HCT116 (cell line): ENCODE results near the gene NOP14. TPM values are rescaled to one million over a fixed set of nuclear protein-coding genes. Genes with fewer than 3 reads are reported as not detected.

ENCODE experiments used
- ATAC-seq: fragments of 200-7000 bp; cut with Tn5 transposase; 2 replicates; pipeline ENCODE4 v1.9.1; 2020; ENCODE audit warnings: mild to moderate bottlenecking, moderate library complexity
- BruUV-seq: library from RNA; stranded (reverse); fragments of 400-500 nt; replicated peaks from 2 replicates; lab custom pipeline; 2021; lab: Mats Ljungman, UMichigan
- CTCF ChIA-PET: fragments of 300-600 bp; sonication (Branson Sonifier 250); formaldehyde crosslinking; loops from one replicate; lab custom pipeline; 2021; ENCODE audit warnings: antibody characterized with exemption; lab: Charles Lee
- POLR2A ChIA-PET: fragments of 300-600, 350-600 bp; sonication (Branson Sonifier 250); formaldehyde crosslinking; loops from one replicate; lab custom pipeline; 2021; ENCODE audit warnings: antibody characterized with exemption; lab: Charles Lee
- RAD21 ChIA-PET, 2 experiments: fragments of 300-600 bp; sonication (Branson Sonifier 250); formaldehyde crosslinking; loops; one replicate each; lab custom pipeline; 2023; ENCODE audit warnings: low total read pairs in 2 of 2; ENCODE audit not compliant: uncharacterized antibody in 2 of 2, unreplicated experiment in 2 of 2, low non-redundant PET in 1 of 2; lab: Charles Lee
- DNase-seq: peaks from one replicate; pipeline ENCODE4 v3.0.0-alpha.2; 2010; ENCODE audit warnings: low read depth, low spot score
- H2AFZ ChIP-seq: fragments of 200-600 bp; shearing (Covaris generic), sonication (generic); 2 replicates; pipeline ENCODE4 v1.6.1; 2017; ENCODE audit warnings: low read depth, mixed run types, mixed read lengths, antibody characterized with exemption, low read length; ENCODE audit not compliant: poor library complexity, severe bottlenecking
- H3K27ac ChIP-seq: 2 replicates; pipeline ENCODE4 v1.5.1; 2012; ENCODE audit warnings: low read depth, low read length
- H3K27me3 ChIP-seq: fragments of 200-600 bp; sonication (generic); 2 replicates; pipeline ENCODE4 v1.6.1; 2016; ENCODE audit warnings: mixed run types, low read length, mixed read lengths; ENCODE audit not compliant: insufficient read depth
- H3K36me3 ChIP-seq, 2 experiments: fragments of 200-500 bp in 1 of 2; fragments of 200-600 bp in 1 of 2; sonication (Bioruptor generic) in 1 of 2; sonication (generic) in 1 of 2; 2 replicates each; pipeline versions ENCODE4 v1.5.1 to v1.6.1; 2014 to 2016; ENCODE audit warnings: low read length in 2 of 2, inconsistent platforms in 1 of 2, mixed read lengths in 1 of 2, mixed run types in 1 of 2; ENCODE audit not compliant: insufficient read depth in 2 of 2, control insufficient read depth in 1 of 2
- H3K4me1 ChIP-seq, 2 experiments: fragments of 200-600 bp in 1 of 2; sonication (generic) in 1 of 2; 2 replicates each; pipeline versions ENCODE4 v1.5.1 to v1.6.1; 2012 to 2017; ENCODE audit warnings: low read length in 2 of 2, inconsistent platforms in 1 of 2, mild to moderate bottlenecking in 1 of 2, mixed read lengths in 1 of 2, mixed run types in 1 of 2, moderate library complexity in 1 of 2; ENCODE audit not compliant: insufficient read depth in 2 of 2, control insufficient read depth in 1 of 2
- H3K4me2 ChIP-seq: fragments of 200-600 bp; sonication (generic); 2 replicates; pipeline ENCODE4 v1.6.1; 2017; ENCODE audit warnings: mixed run types, low read length, mixed read lengths
- H3K4me3 ChIP-seq, 2 experiments: fragments of 200-600 bp in 1 of 2; sonication (generic) in 1 of 2; replicated peaks in 1 of 2; 2 replicates each; pipeline ENCODE4 v1.5.1; 2011 to 2016; ENCODE audit warnings: low read length in 2 of 2, control low read depth in 1 of 2, low read depth in 1 of 2, mild to moderate bottlenecking in 1 of 2, mixed read lengths in 1 of 2, mixed run types in 1 of 2
- H3K79me2 ChIP-seq: fragments of 200-600 bp; sonication (generic); 2 replicates; pipeline ENCODE4 v1.6.1; 2017; ENCODE audit warnings: mild to moderate bottlenecking, mixed run types, low read length, moderate library complexity, mixed read lengths; ENCODE audit not compliant: insufficient read depth
- H3K9ac ChIP-seq: fragments of 200-600 bp; sonication (generic); 2 replicates; pipeline ENCODE4 v1.6.1; 2016; ENCODE audit warnings: low read length, mixed read lengths
- H3K9me2 ChIP-seq: fragments of 200-600 bp; sonication (generic), shearing (Covaris generic); 2 replicates; pipeline ENCODE4 v1.6.1; 2017; ENCODE audit warnings: mixed run types, mild to moderate bottlenecking, moderate library complexity; ENCODE audit not compliant: insufficient read depth
- H3K9me3 ChIP-seq, 2 experiments: fragments of 200-500 bp in 1 of 2; fragments of 200-600 bp in 1 of 2; sonication (Bioruptor generic) in 1 of 2; sonication (generic) in 1 of 2; 2 replicates each; pipeline ENCODE4 v1.6.1; 2014 to 2017; ENCODE audit warnings: low read length in 2 of 2, mixed read lengths in 2 of 2, inconsistent platforms in 1 of 2, low read depth in 1 of 2, mild to moderate bottlenecking in 1 of 2, mixed run types in 1 of 2, moderate library complexity in 1 of 2; ENCODE audit not compliant: control insufficient read depth in 1 of 2, insufficient read depth in 1 of 2
- H4K20me1 ChIP-seq: fragments of 200-600 bp; sonication (generic), shearing (Covaris generic); 2 replicates; pipeline ENCODE4 v1.6.1; 2017; ENCODE audit warnings: mixed run types, mild to moderate bottlenecking, moderate library complexity; ENCODE audit not compliant: insufficient read depth
- CBX3 ChIP-seq: IDR thresholded peaks from 2 replicates; pipeline ENCODE4 v1.6.1; 2012; ENCODE audit warnings: low read depth
- CEBPB ChIP-seq: IDR thresholded peaks from 2 replicates; pipeline ENCODE4 v1.6.1; 2012; ENCODE audit warnings: low read depth
- FOSL1 ChIP-seq: IDR thresholded peaks from 2 replicates; pipeline ENCODE4 v1.6.1; 2012; ENCODE audit warnings: low read depth
- POLR2A ChIP-seq: IDR thresholded peaks from 2 replicates; pipeline ENCODE4 v1.7.0; 2011; ENCODE audit warnings: borderline replicate concordance; ENCODE audit not compliant: insufficient read depth, insufficient read length; ENCODE audit errors: extremely low read depth
- POLR2AphosphoS5 ChIP-seq: IDR thresholded peaks from 2 replicates; pipeline ENCODE4 v1.6.1; 2011; ENCODE audit warnings: mild to moderate bottlenecking, low read depth, low read length, moderate library complexity
- RAD21 ChIP-seq: IDR thresholded peaks from 2 replicates; pipeline ENCODE4 v1.6.1; 2012; ENCODE audit warnings: low read depth, mild to moderate bottlenecking
- SIN3A ChIP-seq: IDR thresholded peaks from 2 replicates; pipeline ENCODE4 v1.6.1; 2012; ENCODE audit warnings: low read depth
- SP1 ChIP-seq: IDR thresholded peaks from 2 replicates; pipeline ENCODE4 v1.6.1; 2012; ENCODE audit warnings: low read depth
- TCF7L2 ChIP-seq: IDR thresholded peaks from 2 replicates; pipeline ENCODE4 v1.7.0; 2011; ENCODE audit warnings: borderline replicate concordance, inconsistent platforms; ENCODE audit not compliant: insufficient read depth, insufficient read length; ENCODE audit errors: extremely low read depth
- YY1 ChIP-seq: IDR thresholded peaks from 2 replicates; pipeline ENCODE4 v1.6.1; 2011; ENCODE audit warnings: low read length, low read depth, moderate library complexity, mild to moderate bottlenecking; ENCODE audit not compliant: insufficient replicate concordance; ENCODE audit errors: extremely low read depth
- ZFX ChIP-seq: fragments of 450-650 bp; IDR thresholded peaks from 2 replicates; pipeline ENCODE4 v1.6.1; 2017
- ZNF274 ChIP-seq: fragments of 200-500 bp; sonication (Bioruptor generic); IDR thresholded peaks from 2 replicates; pipeline ENCODE4 v1.6.1; 2014; ENCODE audit warnings: mild to moderate bottlenecking, low read depth, low read length, inconsistent platforms
- intact Hi-C: fragments of 100-400 bp; cut with micrococcal nuclease; formaldehyde crosslinking; loops from 2 replicates; pipeline ENCODE4 v1.10.0; 2022
- total RNA-seq: library from RNA; stranded (reverse); gene quantifications from one replicate; pipeline ENCODE4 v1.2.1, GENCODE V29; 2021; ENCODE audit not compliant: unreplicated experiment
- TF ChIP-seq, protein P1 (sequence below): IDR thresholded peaks from 2 replicates; pipeline ENCODE4 v1.6.1; 2012; ENCODE audit warnings: low read depth
- TF ChIP-seq, protein P2 (sequence below), 3 experiments: fragments of 200-600 bp in 1 of 3; sonication (generic) in 1 of 3; IDR thresholded peaks in 2 of 3; conservative IDR thresholded peaks in 1 of 3; 2 replicates each; pipeline ENCODE4 v1.5.1; 2012 to 2017; ENCODE audit warnings: low read depth in 2 of 3, low read length in 2 of 3, antibody characterized with exemption in 1 of 3, borderline replicate concordance in 1 of 3, control low read depth in 1 of 3, mild to moderate bottlenecking in 1 of 3, mixed read lengths in 1 of 3, mixed run types in 1 of 3, moderate library complexity in 1 of 3; ENCODE audit not compliant: insufficient read depth in 1 of 3
- TF ChIP-seq, protein P3 (sequence below): IDR thresholded peaks from 2 replicates; pipeline ENCODE4 v1.6.1; 2011; ENCODE audit warnings: mild to moderate bottlenecking, low read length, moderate library complexity; ENCODE audit not compliant: insufficient replicate concordance; ENCODE audit errors: extremely low read depth
- TF ChIP-seq, protein P4 (sequence below): IDR thresholded peaks from 2 replicates; pipeline ENCODE4 v1.6.1; 2012
- TF ChIP-seq, protein P5 (sequence below): IDR thresholded peaks from 2 replicates; pipeline ENCODE4 v1.6.1; 2012

Gene NOP14
- total RNA-seq, 1 experiment from 2014 or later = 67.3 TPM

DNA sequence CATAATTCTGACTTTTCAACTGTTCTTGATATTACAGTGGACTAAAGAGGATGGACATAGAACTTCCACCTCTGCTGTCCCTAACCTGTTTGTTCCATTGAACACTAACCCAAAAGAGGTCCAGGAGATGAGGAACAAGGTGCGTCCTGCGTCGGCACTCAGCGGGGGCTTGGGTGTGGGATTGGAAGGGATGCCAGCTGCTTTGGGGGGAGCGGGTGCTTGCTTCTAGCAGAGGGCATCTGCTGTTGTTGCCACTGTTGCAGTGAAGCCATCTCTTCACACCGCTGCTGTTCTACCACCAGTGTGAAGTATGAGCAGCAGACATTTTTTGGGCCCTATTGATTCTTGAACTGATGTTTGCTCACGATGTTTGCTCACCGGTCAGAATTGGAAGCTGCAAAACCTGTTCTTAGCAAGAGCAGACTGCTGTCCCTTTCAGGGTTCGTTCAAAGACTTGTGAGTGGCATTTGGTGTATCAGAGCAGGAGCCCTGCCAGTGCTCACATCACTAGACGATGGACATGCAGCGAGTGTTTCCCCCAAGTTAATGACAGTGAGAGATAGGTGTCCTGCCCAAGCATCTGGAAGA is 55.4 kb downstream of the NOP14 start:
- Histone ChIP-seq H3K79me2 (no peaks in the 10 kb centered on the region), H2AFZ (no peak overlapping the region), H3K27ac (no peak overlapping the region), H3K4me2 (no peak overlapping the region), H3K4me1 (no peaks in the 10 kb centered on the region), H3K4me3 (no peak overlapping the region), H3K9me3 (no peaks in the 10 kb centered on the region), H3K27me3 (no peaks in the 10 kb centered on the region), H3K36me3 (peaks cover 30 to 34% of the 10 kb centered on the region in 2 experiments), H3K9me2 (no peaks in the 10 kb centered on the region), H4K20me1 (no peaks in the 10 kb centered on the region), H3K9ac (no peak overlapping the region)
- TF ChIP-seq, protein P1, sequence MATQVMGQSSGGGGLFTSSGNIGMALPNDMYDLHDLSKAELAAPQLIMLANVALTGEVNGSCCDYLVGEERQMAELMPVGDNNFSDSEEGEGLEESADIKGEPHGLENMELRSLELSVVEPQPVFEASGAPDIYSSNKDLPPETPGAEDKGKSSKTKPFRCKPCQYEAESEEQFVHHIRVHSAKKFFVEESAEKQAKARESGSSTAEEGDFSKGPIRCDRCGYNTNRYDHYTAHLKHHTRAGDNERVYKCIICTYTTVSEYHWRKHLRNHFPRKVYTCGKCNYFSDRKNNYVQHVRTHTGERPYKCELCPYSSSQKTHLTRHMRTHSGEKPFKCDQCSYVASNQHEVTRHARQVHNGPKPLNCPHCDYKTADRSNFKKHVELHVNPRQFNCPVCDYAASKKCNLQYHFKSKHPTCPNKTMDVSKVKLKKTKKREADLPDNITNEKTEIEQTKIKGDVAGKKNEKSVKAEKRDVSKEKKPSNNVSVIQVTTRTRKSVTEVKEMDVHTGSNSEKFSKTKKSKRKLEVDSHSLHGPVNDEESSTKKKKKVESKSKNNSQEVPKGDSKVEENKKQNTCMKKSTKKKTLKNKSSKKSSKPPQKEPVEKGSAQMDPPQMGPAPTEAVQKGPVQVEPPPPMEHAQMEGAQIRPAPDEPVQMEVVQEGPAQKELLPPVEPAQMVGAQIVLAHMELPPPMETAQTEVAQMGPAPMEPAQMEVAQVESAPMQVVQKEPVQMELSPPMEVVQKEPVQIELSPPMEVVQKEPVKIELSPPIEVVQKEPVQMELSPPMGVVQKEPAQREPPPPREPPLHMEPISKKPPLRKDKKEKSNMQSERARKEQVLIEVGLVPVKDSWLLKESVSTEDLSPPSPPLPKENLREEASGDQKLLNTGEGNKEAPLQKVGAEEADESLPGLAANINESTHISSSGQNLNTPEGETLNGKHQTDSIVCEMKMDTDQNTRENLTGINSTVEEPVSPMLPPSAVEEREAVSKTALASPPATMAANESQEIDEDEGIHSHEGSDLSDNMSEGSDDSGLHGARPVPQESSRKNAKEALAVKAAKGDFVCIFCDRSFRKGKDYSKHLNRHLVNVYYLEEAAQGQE = no peak
- TF ChIP-seq, protein P2, sequence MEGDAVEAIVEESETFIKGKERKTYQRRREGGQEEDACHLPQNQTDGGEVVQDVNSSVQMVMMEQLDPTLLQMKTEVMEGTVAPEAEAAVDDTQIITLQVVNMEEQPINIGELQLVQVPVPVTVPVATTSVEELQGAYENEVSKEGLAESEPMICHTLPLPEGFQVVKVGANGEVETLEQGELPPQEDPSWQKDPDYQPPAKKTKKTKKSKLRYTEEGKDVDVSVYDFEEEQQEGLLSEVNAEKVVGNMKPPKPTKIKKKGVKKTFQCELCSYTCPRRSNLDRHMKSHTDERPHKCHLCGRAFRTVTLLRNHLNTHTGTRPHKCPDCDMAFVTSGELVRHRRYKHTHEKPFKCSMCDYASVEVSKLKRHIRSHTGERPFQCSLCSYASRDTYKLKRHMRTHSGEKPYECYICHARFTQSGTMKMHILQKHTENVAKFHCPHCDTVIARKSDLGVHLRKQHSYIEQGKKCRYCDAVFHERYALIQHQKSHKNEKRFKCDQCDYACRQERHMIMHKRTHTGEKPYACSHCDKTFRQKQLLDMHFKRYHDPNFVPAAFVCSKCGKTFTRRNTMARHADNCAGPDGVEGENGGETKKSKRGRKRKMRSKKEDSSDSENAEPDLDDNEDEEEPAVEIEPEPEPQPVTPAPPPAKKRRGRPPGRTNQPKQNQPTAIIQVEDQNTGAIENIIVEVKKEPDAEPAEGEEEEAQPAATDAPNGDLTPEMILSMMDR (IDR thresholded peaks at IDR 0.05 in 2 of 3, conservative IDR thresholded peaks at IDR 0.05 in 1 of 3; ENCODE audit: borderline replicate concordance in 1 of 3, insufficient read depth in 1 of 3, low read depth in 2 of 3, low read length in 2 of 3) = no peak
- TF ChIP-seq ZNF274 (no peak), POLR2AphosphoS5 (no peak), RAD21 (no peak), CBX3 (no peak), SIN3A (no peak), TCF7L2 (no peak), ZFX (no peak), FOSL1 (no peak), POLR2A (no peak), CEBPB (no peak), SP1 (no peak), YY1 (no peak)
- TF ChIP-seq, protein P3, sequence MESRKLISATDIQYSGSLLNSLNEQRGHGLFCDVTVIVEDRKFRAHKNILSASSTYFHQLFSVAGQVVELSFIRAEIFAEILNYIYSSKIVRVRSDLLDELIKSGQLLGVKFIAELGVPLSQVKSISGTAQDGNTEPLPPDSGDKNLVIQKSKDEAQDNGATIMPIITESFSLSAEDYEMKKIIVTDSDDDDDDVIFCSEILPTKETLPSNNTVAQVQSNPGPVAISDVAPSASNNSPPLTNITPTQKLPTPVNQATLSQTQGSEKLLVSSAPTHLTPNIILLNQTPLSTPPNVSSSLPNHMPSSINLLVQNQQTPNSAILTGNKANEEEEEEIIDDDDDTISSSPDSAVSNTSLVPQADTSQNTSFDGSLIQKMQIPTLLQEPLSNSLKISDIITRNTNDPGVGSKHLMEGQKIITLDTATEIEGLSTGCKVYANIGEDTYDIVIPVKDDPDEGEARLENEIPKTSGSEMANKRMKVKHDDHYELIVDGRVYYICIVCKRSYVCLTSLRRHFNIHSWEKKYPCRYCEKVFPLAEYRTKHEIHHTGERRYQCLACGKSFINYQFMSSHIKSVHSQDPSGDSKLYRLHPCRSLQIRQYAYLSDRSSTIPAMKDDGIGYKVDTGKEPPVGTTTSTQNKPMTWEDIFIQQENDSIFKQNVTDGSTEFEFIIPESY = no peak
- TF ChIP-seq, protein P4, sequence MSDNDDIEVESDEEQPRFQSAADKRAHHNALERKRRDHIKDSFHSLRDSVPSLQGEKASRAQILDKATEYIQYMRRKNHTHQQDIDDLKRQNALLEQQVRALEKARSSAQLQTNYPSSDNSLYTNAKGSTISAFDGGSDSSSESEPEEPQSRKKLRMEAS = no peak
- TF ChIP-seq, protein P5, sequence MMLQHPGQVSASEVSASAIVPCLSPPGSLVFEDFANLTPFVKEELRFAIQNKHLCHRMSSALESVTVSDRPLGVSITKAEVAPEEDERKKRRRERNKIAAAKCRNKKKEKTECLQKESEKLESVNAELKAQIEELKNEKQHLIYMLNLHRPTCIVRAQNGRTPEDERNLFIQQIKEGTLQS = no peak
- intact Hi-C loops = no loop called here
- POLR2A ChIA-PET = no interaction called here
- DNase-seq (no peak), ATAC-seq (no peak)
- no TSS peak for BruUV-seq
- CTCF ChIA-PET = no interaction called here
- RAD21 ChIA-PET = no interaction called here
